Neuron (in vitro differentiated cells): ENCODE results near the gene PRKD1.

ENCODE experiments used
- H2AFZ ChIP-seq: one replicate; pipeline ENCODE4 v1.6.1; 2013; ENCODE audit warnings: low read depth, mild to moderate bottlenecking, inconsistent platforms, low read length, moderate library complexity
- H3K27me3 ChIP-seq: one replicate; pipeline ENCODE4 v1.6.1; 2013; ENCODE audit warnings: low read length; ENCODE audit not compliant: insufficient read depth
- H3K36me3 ChIP-seq: one replicate; pipeline ENCODE4 v1.6.1; 2013; ENCODE audit warnings: low read length; ENCODE audit not compliant: insufficient read depth
- H3K4me1 ChIP-seq: one replicate; pipeline ENCODE4 v1.6.1; 2013; ENCODE audit warnings: low read length; ENCODE audit not compliant: insufficient read depth
- H3K4me3 ChIP-seq: 2 replicates; pipeline ENCODE4 v1.5.1; 2013; ENCODE audit warnings: mild to moderate bottlenecking, low read length, moderate library complexity
- H3K9me3 ChIP-seq: one replicate; pipeline ENCODE4 v1.6.1; 2013; ENCODE audit warnings: low read length

The PRKD1 gene

DNA sequence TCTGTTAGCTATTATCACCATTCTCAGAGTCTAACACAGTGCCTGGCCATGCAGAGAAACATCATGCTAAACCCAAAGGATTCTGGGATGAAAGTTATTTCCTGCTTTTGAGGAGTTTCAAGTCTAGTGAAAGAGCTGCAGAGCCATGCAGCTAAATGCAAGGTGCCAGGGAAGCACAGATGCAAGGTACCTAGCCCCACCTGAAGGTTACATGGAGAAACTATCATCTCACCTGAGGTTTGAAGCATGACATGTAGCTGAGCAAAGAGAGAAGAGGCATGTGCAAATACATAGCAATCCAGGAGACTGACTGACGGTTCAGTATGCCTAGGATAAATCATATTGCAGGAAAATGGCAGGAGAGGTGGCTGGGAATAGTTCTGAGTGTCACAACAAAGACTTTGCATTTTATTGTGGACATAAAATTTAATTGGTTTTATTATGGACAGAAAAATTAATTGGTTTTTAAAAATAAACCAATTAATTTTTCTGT, 170.4 kb downstream of the PRKD1 start:
- no peaks in the 10 kb centered on the region for H3K36me3 ChIP-seq
- H3K4me3 ChIP-seq, result no peak overlapping the region
- H3K9me3 ChIP-seq, result no peaks in the 10 kb centered on the region
- H3K27me3 ChIP-seq, result no peaks in the 10 kb centered on the region
- H2AFZ ChIP-seq, result no peak overlapping the region
- no peaks in the 10 kb centered on the region for H3K4me1 ChIP-seq

DNA sequence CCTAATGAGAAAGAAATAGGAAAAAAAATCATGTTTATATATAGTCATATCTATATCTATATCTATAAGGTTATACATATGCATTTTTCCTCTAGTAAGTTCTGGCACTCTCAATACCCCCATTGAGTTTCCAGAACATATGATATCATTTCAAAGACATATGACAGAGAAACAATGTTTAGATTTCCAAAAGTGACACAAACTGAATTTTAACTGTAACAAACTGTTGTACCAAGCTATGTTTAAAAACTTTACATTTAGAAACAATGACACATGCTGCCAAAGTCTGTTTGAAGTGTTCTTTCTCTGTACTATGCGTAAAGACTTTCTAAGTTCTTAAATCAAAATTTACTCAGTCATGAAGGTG, 171.6 kb downstream of the PRKD1 start:
- Histone ChIP-seq H3K9me3 (no peaks in the 10 kb centered on the region), H3K4me3 (no peak overlapping the region), H2AFZ (no peak overlapping the region), H3K36me3 (no peaks in the 10 kb centered on the region), H3K27me3 (no peaks in the 10 kb centered on the region), H3K4me1 (no peaks in the 10 kb centered on the region)

DNA sequence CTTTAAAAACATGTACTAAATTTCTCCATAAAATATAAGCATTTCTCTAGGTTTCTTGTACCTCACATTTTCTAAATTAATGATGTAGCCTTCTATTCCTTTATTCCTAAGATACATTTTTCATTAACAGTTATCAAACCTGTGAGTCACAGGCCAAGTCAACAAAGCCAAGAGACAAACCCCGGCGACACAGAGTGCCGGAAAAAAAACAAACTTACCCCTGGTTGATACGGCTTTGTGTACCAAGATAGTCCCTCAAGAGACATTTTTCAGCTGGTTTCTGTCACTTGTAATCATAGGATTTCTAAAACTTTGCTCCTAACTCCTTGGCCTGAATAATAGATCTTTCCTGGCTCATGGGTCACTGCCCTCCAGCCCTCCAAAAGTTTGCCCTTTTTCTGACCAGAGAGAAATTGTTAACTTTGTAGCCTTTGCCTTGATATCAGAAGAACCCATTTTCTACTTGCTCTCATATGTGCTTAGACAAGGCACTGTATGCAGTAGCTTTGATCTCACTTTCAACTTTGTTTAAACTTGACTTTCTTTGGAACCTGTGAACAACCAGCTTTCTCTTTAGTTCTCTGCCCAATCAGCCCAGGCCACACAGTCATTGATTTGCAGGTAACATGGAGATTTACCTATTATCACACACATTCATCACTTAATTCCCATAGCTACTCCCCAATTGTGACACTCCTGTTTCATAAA, 172.2 kb downstream of the PRKD1 start:
- H3K36me3 ChIP-seq, result no peaks in the 10 kb centered on the region

DNA sequence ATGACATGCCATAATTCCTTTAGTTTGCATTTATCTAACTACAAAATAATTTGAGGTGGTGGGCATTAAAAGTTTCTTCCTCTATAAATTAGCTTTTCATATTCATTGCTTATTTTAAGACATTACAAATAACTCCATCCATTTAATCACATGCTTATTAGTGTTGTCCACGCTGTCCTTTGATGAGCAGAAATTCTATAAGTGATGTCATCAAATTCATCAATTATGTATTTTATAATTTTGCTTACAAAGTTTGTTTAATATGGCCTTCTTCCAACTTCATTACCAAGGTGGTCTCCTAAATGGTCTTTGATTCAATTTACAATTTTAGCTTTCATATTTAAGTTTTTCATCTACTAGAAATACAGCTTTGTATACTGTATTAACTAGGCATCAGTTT, 173.5 kb downstream of the PRKD1 start:
- Histone ChIP-seq H3K4me1 (no peaks in the 10 kb centered on the region), H2AFZ (no peak overlapping the region), H3K4me3 (no peak overlapping the region), H3K9me3 (no peaks in the 10 kb centered on the region), H3K36me3 (no peaks in the 10 kb centered on the region), H3K27me3 (no peaks in the 10 kb centered on the region)

More for the DNA sequence above, 172.2 kb downstream of the PRKD1 start:
- Histone ChIP-seq H2AFZ (no peak overlapping the region), H3K9me3 (no peaks in the 10 kb centered on the region), H3K4me1 (no peaks in the 10 kb centered on the region), H3K4me3 (no peak overlapping the region), H3K27me3 (no peaks in the 10 kb centered on the region)

DNA sequence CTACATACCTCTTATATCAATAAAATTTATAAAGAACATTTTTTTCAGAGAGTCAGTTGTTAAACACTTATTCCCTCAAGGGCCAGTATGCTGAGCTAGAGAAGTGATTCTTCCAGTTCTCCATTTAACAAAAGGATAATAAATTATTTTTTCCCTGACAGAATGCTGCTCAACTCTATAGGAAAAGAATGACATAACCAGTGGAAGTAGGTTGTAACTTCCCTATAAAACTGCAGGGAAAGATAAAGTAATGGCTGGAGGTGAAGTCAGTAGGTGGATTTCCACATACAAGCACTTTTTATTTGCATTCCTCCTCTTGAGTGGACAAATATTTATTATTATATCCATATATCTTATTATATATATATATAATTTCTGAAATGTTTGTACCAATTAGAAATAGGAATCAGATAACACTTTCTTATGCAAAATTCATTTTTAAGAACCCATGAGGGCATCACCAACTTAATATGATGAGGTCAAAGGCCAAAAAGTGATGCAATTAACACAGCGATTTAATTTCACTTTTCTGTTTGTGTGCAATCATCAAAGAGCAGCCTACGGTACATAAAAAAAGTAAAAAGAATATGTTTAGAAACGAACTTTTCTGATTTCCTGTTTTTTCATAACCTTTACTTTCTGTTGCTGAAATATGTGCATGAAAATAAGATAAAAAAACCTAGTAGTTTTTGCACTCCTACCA, 175.3 kb downstream of the PRKD1 start:
- no peaks in the 10 kb centered on the region for H3K27me3 ChIP-seq
- no peak overlapping the region for H3K4me3 ChIP-seq
- no peak overlapping the region for H2AFZ ChIP-seq
- H3K9me3 ChIP-seq, result no peaks in the 10 kb centered on the region
- no peaks in the 10 kb centered on the region for H3K36me3 ChIP-seq
- H3K4me1 ChIP-seq, result no peaks in the 10 kb centered on the region

DNA sequence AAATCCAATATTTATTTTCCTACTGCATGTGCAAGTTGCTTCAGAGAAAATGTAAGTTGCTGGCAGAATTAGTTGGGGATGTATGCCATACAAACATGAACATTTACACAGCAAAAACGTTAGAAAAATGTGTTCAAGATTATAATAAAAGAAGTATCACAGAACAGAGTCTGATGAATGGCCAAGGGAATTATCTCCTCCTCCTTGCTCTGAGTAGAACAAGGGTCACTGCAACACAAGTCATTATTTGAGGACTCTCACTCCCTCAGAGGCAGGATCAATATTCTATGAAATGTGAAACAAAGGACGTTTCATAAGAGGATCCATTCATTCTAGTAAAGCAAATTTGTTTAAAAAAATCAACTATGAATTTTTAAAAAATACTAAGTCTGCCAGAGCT, 177.8 kb downstream of the PRKD1 start:
- no peak overlapping the region for H3K4me3 ChIP-seq

DNA sequence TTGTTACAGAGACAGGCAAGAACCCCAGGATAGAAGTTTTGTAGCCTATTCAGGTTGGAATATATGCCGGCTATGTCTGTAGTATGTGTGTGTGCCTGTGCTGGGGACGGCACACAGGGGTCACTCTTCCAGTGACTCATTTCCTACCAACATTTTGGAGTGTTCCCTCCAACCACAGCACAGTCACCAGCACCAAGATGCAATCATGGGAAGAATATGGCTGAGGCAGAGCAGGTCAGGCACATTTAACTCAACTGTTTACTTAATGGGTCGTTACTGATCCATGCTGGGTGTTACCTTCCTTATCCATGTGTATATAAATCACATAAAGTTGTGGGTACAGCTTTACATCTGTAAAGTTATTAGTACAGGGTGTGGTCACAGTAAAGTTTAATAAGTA, 178.3 kb downstream of the PRKD1 start:
- H3K9me3 ChIP-seq, result no peaks in the 10 kb centered on the region
- H2AFZ ChIP-seq, result no peak overlapping the region
- no peaks in the 10 kb centered on the region for H3K4me1 ChIP-seq
- no peaks in the 10 kb centered on the region for H3K36me3 ChIP-seq
- no peaks in the 10 kb centered on the region for H3K27me3 ChIP-seq
- H3K4me3 ChIP-seq, result no peak overlapping the region

More for the DNA sequence above, 177.8 kb downstream of the PRKD1 start:
- Histone ChIP-seq H3K4me1 (no peaks in the 10 kb centered on the region), H2AFZ (no peak overlapping the region), H3K27me3 (no peaks in the 10 kb centered on the region), H3K9me3 (no peaks in the 10 kb centered on the region), H3K36me3 (no peaks in the 10 kb centered on the region)

DNA sequence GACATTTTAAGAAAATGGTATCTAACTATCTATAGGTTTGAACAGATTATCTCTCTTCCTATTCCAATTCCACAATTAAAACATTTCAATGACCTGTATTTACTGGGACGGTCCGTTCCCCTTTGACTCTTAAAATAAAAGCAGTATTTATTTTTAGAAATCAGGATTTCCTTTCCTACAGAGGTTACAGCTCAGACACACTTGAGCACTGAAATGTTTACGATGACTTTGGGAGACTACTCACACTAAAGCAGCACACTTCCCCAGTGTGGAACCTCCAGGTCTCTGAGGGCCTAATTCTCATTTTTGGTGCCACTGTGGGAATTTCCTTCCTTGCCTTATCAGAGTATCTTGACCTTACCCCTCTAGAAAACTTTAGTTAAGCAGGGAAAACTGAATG, 181.8 kb downstream of the PRKD1 start:
- Histone ChIP-seq H3K36me3 (no peaks in the 10 kb centered on the region), H3K4me1 (no peaks in the 10 kb centered on the region), H2AFZ (no peak overlapping the region), H3K9me3 (no peaks in the 10 kb centered on the region), H3K4me3 (no peak overlapping the region), H3K27me3 (no peaks in the 10 kb centered on the region)

DNA sequence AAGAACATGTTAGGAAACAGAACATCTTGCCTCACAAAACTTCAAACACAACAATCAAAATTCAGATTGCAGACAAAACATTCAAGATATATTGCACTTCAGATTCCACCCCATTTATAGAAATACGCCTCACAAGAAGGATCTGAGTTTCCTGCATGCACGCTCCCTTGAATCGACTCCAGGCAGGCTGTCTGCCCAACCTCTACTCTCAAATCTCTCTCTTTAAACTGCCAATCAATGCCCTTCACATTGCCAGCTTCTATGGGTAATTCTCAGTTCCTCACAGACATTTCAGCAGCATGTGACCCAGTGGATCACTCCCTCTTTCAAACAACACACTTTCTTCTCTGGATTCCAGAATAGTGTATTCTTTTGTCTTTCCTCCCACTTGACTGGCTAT, 184.1 kb downstream of the PRKD1 start:
- no peak overlapping the region for H3K4me3 ChIP-seq

DNA sequence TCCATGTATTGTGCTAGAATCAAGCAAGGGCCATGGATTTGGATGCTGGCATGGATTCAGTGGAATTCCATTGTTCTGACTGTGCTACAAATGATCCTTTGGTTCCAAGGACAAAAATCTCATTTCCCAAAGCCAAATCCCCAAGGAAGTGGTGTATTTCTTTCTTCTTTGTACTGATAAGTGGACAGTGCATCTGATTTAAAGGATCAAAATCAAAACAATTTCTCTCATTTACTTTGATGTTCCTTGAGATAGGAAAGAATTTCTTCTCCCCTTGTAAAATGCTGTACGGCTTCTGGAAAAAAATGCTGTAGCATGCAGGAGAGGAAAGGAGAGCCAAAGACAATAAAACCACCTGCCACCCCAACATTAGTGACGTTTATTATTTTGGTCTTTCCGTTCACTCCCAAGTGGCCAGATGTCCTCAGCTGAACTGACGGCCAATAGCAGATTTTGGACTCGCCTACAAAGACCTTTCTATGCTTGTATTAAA, 185.7 kb downstream of the PRKD1 start:
- no peaks in the 10 kb centered on the region for H3K27me3 ChIP-seq
- H2AFZ ChIP-seq, result no peak overlapping the region
- no peaks in the 10 kb centered on the region for H3K4me1 ChIP-seq
- H3K4me3 ChIP-seq, result no peak overlapping the region
- H3K9me3 ChIP-seq, result no peaks in the 10 kb centered on the region
- no peaks in the 10 kb centered on the region for H3K36me3 ChIP-seq

More for the DNA sequence above, 184.1 kb downstream of the PRKD1 start:
- H3K27me3 ChIP-seq, result no peaks in the 10 kb centered on the region
- no peak overlapping the region for H2AFZ ChIP-seq
- no peaks in the 10 kb centered on the region for H3K4me1 ChIP-seq
- H3K36me3 ChIP-seq, result no peaks in the 10 kb centered on the region
- no peaks in the 10 kb centered on the region for H3K9me3 ChIP-seq

DNA sequence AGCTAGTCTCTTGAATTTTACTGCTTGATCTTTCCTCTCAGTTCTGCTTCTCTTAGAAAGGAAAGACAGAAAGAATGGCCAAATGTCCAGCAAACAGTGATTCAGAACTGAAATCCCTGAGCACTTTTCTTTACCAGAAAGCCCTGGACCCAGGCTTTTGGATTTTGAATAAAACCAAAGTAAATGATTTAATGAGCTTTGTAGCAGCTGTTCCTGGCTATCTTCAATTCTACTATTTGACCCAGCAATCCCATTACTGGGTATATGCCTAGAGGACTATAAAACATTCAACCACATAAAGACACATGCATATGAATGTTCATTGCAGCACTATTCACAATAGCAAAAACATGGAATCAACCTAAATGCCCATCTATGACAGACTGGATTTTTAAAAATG, 187.2 kb downstream of the PRKD1 start:
- H2AFZ ChIP-seq, result no peak overlapping the region
- no peaks in the 10 kb centered on the region for H3K9me3 ChIP-seq
- H3K27me3 ChIP-seq, result no peaks in the 10 kb centered on the region
- H3K4me3 ChIP-seq, result no peak overlapping the region
- no peaks in the 10 kb centered on the region for H3K4me1 ChIP-seq
- no peaks in the 10 kb centered on the region for H3K36me3 ChIP-seq

DNA sequence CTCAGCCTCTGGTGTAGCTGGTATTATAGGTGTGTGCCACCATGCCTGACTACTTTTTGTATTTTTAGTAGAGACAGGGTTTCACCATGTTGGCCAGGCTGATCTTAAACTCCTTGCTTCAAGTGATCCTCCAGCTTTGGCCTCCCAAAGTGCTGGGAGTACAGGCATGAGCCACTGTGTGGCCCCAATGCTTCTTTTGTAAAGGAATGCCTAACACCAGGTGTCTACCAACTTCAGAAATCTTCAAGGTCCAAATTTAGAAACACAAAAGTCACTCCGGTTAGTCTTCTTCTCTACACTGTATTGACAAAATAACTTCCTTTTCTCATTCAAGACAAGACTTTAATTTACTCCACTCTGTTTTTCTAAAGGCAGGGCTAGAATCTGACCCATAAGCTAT, 188.7 kb downstream of the PRKD1 start:
- H3K36me3 ChIP-seq, result no peaks in the 10 kb centered on the region
- H3K4me3 ChIP-seq, result no peak overlapping the region
- no peaks in the 10 kb centered on the region for H3K27me3 ChIP-seq
- no peaks in the 10 kb centered on the region for H3K9me3 ChIP-seq
- H2AFZ ChIP-seq, result no peak overlapping the region
- H3K4me1 ChIP-seq, result no peaks in the 10 kb centered on the region

DNA sequence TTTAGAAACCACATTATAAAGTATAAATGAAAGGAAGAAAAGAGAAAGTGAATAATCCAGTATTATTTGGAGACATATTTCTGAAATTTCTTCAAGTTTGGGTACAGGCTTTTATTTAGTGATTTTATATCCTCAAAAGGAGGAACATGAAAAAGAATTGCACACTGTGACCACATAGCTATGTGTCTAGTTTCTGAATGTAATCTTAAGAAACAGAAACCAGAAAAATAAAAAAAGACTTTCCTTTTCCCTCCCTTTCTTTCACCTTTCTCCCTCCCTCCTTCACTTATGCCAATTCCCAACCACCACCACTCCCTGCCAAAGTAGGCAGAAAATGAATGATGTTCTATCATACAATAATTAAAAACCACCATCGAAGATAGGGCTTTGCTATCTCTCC, 189.6 kb downstream of the PRKD1 start:
- no peaks in the 10 kb centered on the region for H3K36me3 ChIP-seq
- no peaks in the 10 kb centered on the region for H3K4me1 ChIP-seq
- no peak overlapping the region for H3K4me3 ChIP-seq

More for the DNA sequence above, 189.6 kb downstream of the PRKD1 start:
- Histone ChIP-seq H3K27me3 (no peaks in the 10 kb centered on the region), H3K9me3 (no peaks in the 10 kb centered on the region), H2AFZ (no peak overlapping the region)
